Head of caudate nucleus (tissue), 42 donors: ENCODE results near the gene LRRC74A.
"Not testable (repeated sequence)": the region's sequence is repeated elsewhere in the genome, so short reads cannot be mapped to it uniquely, and the experiment has no call there.

Source experiments
- DNase-seq, 42 donors: peaks; one replicate each; pipeline versions ENCODE4 v3.0.0 to v3.0.0-alpha.2; 2020 to 2021; ENCODE audit warnings: mixed read lengths in 7 of 42
- intact Hi-C: fragments of 100-400 bp; cut with DNase I; formaldehyde crosslinking; loops from one replicate; pipeline ENCODE4 v1.15.0; 2022

LRRC74A gene

GRCh38 chr14:76874734-76875133, 48.5 kb downstream of the LRRC74A start:
- no peak for DNase-seq
- intact Hi-C loops, result loop anchor here (5.0 kb wide), 1 partner anchor 38 kb away; no protein-coding TSS in a partner anchor

DNA sequence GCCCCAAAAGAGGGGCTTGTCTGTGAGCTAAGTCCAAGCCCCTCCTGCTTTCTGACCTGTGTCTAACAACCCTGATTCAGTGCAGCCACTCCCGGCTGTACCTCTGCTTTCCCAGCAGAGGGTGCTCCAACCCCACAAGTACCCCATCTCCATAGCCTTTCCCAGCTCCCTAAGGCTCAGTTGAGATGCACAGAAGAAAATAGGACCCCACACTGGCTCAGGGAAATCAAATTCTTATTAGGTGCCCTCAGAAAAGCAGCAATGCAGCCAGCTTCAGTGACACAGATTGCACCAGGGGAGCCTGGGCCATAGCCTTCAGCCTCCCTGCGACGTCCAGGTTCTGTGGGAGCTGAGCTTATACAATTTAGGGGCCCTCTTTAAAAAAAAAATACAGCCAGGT, 49.9 kb downstream of the LRRC74A start:
- intact Hi-C loops, result loop anchor here (5.0 kb wide), 1 partner anchor 36 kb away; no protein-coding TSS in a partner anchor
- DNase-seq, result peak; percentile 50 to 88 (median 74)

DNA sequence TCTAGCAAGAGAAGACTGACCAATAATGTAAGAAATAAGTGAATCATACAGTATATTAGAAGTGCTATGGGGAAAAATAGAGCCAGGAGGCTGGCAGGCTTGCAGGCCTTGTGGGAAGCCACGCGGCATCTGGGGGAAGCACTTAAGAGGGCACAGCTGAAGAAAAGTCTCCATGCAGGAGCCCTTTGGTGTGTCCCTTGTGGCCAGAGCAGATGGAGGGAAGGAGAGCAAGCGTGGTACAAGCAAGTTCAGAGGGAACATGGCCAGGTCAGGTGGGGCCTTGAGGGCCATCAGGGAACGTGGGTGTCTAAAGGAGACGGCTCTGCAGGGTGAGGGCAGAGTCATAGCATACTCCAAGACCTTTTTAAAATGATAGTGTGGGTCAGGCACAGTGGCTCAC, 51.7 kb downstream of the LRRC74A start:
- DNase-seq, result no peak
- intact Hi-C loops, result loop anchor here (5.0 kb wide), 1 partner anchor 34 kb away; no protein-coding TSS in a partner anchor

- intact Hi-C loops, result no loop called here
- DNase-seq, result no peak
These were observed 54.2 kb downstream of the LRRC74A start for GRCh38 chr14:76880449-76880848.

- intact Hi-C loops, result no loop called here
- peak in 5 of 42 donors; percentile 25 to 34 (median 27) for DNase-seq
These were observed 55.1 kb downstream of the LRRC74A start for GRCh38 chr14:76881348-76881747.

GRCh38 chr14:76882651-76883050, 56.4 kb downstream of the LRRC74A start:
- intact Hi-C loops, result no loop called here

GRCh38 chr14:76883447-76883846, 57.2 kb downstream of the LRRC74A start:
- intact Hi-C loops, result no loop called here
- no peak for DNase-seq

More at GRCh38 chr14:76882651-76883050, 56.4 kb downstream of the LRRC74A start:
- peak in 11 of 42 donors; percentile 19 to 60 (median 42) for DNase-seq

DNA sequence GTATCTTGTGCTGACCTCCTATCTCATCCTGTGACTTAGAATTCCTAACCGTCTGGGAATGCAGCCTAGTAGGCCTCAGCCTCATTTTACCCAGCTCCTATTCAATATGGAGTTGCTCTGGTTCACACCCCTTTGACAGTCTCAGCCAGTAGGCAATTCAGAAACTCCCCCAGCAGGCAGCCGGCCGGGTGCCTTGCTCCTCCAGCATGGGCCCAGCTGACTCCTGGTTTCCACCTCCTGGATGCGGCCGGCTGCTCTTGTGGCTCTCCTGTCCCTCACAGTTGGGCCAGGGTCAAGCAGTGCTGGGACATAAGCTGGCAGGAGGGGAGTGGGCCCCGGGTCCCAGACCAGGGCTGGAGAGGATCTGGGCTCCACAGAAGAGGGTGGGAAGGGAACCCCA, 58.2 kb downstream of the LRRC74A start:
- intact Hi-C loops, result no loop called here
- DNase-seq, result no peak

GRCh38 chr14:76884853-76885276, 58.7 kb downstream of the LRRC74A start:
- no peak for DNase-seq
- intact Hi-C loops, result no loop called here

DNA sequence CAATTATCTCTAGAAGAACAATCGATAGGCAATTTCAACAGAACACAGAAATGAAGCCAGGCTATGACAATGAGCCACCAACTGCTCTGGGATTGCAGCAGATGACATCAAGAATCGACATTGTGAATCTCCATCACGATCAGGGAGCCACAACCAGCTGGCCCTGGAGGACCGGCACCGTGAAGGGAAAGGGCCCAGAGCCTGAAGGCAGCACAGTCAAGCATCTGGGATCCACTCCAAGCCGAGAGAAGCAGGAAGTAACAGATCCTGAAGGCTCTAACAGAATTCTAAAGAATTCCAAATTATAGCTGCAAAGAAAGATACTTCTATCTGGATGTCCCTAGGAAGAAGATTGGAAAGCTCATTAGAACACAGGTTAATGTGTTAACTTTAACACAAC, 61.0 kb downstream of the LRRC74A start:
- intact Hi-C loops, result no loop called here
- peak in 3 of 42 donors; percentile 30 to 55 (median 48) for DNase-seq

DNA sequence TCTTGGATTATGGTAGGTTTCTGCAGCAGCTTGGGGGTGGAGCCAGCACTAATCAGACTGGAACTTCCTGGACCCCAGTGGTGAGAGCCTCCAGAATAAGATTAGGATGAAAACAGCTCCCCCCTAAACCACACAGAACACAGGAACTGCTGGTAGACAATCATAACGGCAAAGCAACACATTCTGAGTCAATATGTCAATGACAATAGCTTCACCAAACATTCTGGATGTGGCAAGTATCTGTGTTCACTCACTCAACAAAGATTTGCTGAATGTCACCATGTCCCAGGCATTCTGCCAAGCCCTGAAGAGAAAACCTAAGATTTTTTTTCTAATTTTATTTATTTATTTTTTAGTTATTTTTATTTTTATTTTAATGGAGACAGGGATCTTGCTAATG, 65.2 kb downstream of the LRRC74A start:
- intact Hi-C loops, result no loop called here
- DNase-seq, result no peak

DNA sequence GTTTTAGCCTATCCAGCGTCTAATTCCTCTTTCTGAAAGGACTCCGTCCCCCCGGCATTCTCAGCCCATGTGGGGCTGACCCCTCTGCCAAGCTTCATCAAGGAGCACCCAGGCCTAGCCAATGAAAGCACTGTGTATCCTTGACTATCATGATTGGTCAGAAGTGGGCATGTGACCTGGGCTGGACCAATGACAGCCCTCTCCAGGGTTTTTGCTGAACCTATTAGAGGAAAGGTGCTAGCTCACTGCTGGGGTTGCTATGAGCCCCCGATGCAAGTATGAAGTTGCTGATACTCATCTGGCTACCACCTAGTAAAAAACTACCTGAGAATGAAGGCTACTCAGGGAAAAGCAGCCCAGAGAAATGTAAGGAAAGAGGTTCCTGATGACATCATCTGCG, 68.1 kb downstream of the LRRC74A start:
- DNase-seq, result no peak
- intact Hi-C loops, result no loop called here

GRCh38 chr14:76898006-76898405, 71.8 kb downstream of the LRRC74A start:
- intact Hi-C loops, DNase-seq: not testable (repeated sequence)

- DNase-seq, result no peak
- intact Hi-C loops, result no loop called here
These were observed 74.5 kb downstream of the LRRC74A start for GRCh38 chr14:76900682-76901081.

- intact Hi-C loops, result no loop called here
- DNase-seq, result no peak
These were observed 75.2 kb downstream of the LRRC74A start for GRCh38 chr14:76901171-76902055.

- intact Hi-C loops, result no loop called here
- no peak for DNase-seq
These were observed 76.4 kb downstream of the LRRC74A start for GRCh38 chr14:76902591-76902990.

GRCh38 chr14:76904100-76904739, 78.0 kb downstream of the LRRC74A start:
- intact Hi-C loops, result no loop called here
- no peak for DNase-seq

- intact Hi-C loops, result no loop called here
- DNase-seq, result peak in 29 of 42 donors; percentile 14 to 76 (median 48)
These were observed 78.7 kb downstream of the LRRC74A start for GRCh38 chr14:76904740-76905569.

GRCh38 chr14:76908834-76909233, 82.6 kb downstream of the LRRC74A start:
- intact Hi-C loops, result no loop called here
- peak in 10 of 42 donors; percentile 14 to 55 (median 30) for DNase-seq
